A549 treated with AZD9567 at 1 μM for 4 hours (cell line): ENCODE results near the gene CLCN4. TPM values are rescaled to one million over a fixed set of nuclear protein-coding genes. Genes with fewer than 3 reads are reported as not detected.

ENCODE experiments used
- total RNA-seq: library from RNA; stranded (reverse); fragments of 200-300 nt; extraction: Qiagen RNA extraction; gene quantifications from 5 replicates; pipeline ENCODE4 v1.2.3, GENCODE V29; 2022; ENCODE audit not compliant: insufficient read depth

Gene CLCN4
- total RNA-seq, result 2.3 to 3.3 TPM (median 3.3 TPM) in 5 replicates

DNA sequence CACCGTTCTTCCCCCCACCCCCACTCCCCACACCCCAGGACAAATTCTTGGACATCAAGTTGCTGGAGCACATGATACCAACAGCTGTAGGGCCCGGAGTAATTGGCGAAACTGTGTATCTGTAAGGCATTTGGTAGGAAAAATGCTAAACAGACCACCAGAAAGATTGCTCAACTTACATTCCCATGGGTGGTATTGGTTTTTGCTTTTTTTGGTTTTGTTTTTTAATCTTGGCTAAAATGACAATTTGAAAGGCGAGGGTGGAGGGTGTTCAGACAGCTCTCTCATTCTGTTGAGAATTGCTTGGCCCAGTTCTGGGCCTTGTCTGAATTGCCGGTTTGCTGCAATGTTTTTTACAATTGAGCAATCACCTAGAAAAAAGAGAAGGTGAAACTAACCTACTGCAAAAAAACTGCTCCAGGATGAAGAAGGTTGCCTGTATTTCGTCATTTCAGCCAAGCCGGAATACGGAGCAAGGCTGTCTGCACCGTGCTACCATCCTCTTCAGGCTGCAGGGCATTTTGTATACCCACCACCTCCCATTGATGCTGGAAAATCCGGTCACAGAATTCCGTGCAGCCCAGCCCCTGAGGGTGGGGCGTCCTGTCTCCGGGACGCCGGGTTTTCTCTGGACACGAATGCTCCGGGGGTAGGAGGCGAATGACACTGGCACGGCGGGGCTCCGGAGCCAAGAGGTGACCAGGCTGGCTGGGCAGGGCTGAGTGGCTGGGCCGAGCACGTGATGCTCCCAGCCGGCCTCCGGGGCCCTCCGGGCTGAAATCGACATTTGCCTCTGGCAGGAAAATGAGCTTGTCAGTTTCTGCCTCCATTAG is at the start of gene CLCN4:
CLCN4 (plus strand) TSS at position 777 of the 833 bp plus-strand sequence. CDS start 28,058 bp downstream, outside the sequence.

Other genes starting within 250 kb of the CLCN4 start
- gene CLDN34, start 189.6 kb upstream of the CLCN4 start, total RNA-seq, result not detected in 5 replicates